ENCODE measurements around the gene CATSPER1.

The CATSPER1 gene

DNA sequence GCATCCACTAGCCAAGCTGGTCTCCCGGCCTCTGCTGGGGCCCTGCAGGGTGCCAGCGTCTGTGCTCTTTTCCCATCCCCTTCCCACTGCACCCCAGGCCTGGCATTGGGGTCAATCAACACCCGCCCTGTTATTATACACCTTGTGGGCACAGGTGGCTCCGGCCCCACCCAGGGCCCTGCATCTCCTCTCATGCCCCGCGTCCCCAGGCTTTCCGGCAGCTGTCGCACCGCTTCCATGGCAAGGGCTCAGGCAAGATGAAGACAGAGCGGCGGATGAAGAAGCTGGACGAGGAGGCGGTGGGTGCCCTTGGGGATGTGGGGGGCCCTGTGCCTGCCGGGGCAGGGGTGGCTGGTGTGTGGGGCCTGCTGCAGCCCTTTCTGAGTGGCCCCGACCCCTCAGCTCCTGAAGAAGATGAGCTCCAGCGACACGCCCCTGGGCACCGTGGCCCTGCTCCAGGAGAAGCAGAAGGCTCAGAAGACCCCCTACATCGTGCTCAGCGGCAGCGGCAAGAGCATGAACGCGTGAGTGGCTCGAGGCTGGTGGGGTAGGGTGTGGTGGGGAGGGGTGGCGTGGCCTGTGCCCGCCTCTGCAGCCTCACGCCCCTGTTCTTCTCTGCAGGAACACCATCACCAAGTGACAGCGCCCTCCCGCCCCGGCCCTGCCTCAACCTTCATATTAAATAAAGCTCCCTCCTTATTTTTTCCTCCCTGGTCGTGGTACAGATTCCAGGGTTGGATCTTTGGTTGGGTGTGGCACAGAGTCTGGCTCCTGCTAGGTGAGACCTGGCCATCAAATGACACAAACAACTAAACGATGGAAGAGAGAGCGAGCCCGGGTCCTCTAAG is 47.7 kb downstream of the CATSPER1 start:
- no peak overlapping the region for H3K4me2 ChIP-seq (ENCODE audit: low read depth, low read length)
- H3K27ac ChIP-seq (ENCODE audit: low read length), result no peak overlapping the region
- H3K27me3 ChIP-seq (replicated peaks; ENCODE audit: insufficient read depth, low read length), result no peaks in the 10 kb centered on the region
- no peak for DNase-seq
- H3K9me2 ChIP-seq (replicated peaks; ENCODE audit: insufficient read depth, low read length), result no peaks in the 10 kb centered on the region
- no peaks in the 10 kb centered on the region for H3K36me3 ChIP-seq (replicated peaks; ENCODE audit: insufficient read depth, low read length)
- TF ChIP-seq EZH2 (optimal IDR thresholded peaks at IDR 0.05; ENCODE audit: low read depth, low read length), result no peak
- no peak for TF ChIP-seq EZH2phosphoT487 (IDR thresholded peaks at IDR 0.05; ENCODE audit: low read length)
- no peak for TF ChIP-seq CTCF (IDR thresholded peaks at IDR 0.05; ENCODE audit: low read length)
- H3K9me3 ChIP-seq (replicated peaks; ENCODE audit: insufficient read depth, low read length), result no peaks in the 10 kb centered on the region
- no peaks in the 10 kb centered on the region for H3F3A ChIP-seq (ENCODE audit: insufficient read depth, low read length)
- no peak overlapping the region for H3K9ac ChIP-seq (ENCODE audit: low read length)
- no peaks in the 10 kb centered on the region for H3K4me1 ChIP-seq (ENCODE audit: low read length)
- no peaks in the 10 kb centered on the region for H3K79me2 ChIP-seq (ENCODE audit: low read length)
- no peak overlapping the region for H2AFZ ChIP-seq (ENCODE audit: low read length)
- H3K4me3 ChIP-seq (ENCODE audit: low read length), result no peak overlapping the region
- H4K20me1 ChIP-seq (ENCODE audit: insufficient read depth, low read length), result no peaks in the 10 kb centered on the region

- Histone ChIP-seq H3K4me2 (ENCODE audit: low read depth, low read length) (no peak overlapping the region), H3K27ac (ENCODE audit: low read length) (no peak overlapping the region), H3K9ac (ENCODE audit: low read length) (no peak overlapping the region), H2AFZ (ENCODE audit: low read length) (no peak overlapping the region), H3K4me1 (ENCODE audit: low read length) (no peaks in the 10 kb centered on the region), H3K4me3 (ENCODE audit: low read length) (no peak overlapping the region), H4K20me1 (ENCODE audit: insufficient read depth, low read length) (no peaks in the 10 kb centered on the region), H3K36me3 (replicated peaks; ENCODE audit: insufficient read depth, low read length) (no peaks in the 10 kb centered on the region), H3F3A (ENCODE audit: insufficient read depth, low read length) (no peaks in the 10 kb centered on the region), H3K9me3 (replicated peaks; ENCODE audit: insufficient read depth, low read length) (no peaks in the 10 kb centered on the region), H3K9me2 (replicated peaks; ENCODE audit: insufficient read depth, low read length) (no peaks in the 10 kb centered on the region), H3K27me3 (replicated peaks; ENCODE audit: insufficient read depth, low read length) (no peaks in the 10 kb centered on the region), H3K79me2 (ENCODE audit: low read length) (no peaks in the 10 kb centered on the region)
- no peak for DNase-seq
- no peak for TF ChIP-seq CTCF (IDR thresholded peaks at IDR 0.05; ENCODE audit: low read length)
Measured at GRCh38 chr11:65977621-65978390, 48.5 kb downstream of the CATSPER1 start.

- Histone ChIP-seq H3K27me3 (replicated peaks; ENCODE audit: insufficient read depth, low read length) (no peaks in the 10 kb centered on the region), H3K4me1 (ENCODE audit: low read length) (no peaks in the 10 kb centered on the region), H3K4me2 (ENCODE audit: low read depth, low read length) (no peak overlapping the region), H3K9ac (ENCODE audit: low read length) (no peak overlapping the region), H3K9me3 (replicated peaks; ENCODE audit: insufficient read depth, low read length) (no peaks in the 10 kb centered on the region), H2AFZ (ENCODE audit: low read length) (no peak overlapping the region), H3K27ac (ENCODE audit: low read length) (no peak overlapping the region), H3K36me3 (replicated peaks; ENCODE audit: insufficient read depth, low read length) (no peaks in the 10 kb centered on the region; the same call in 1 of the 2 replicates), H4K20me1 (ENCODE audit: insufficient read depth, low read length) (no peaks in the 10 kb centered on the region), H3K4me3 (ENCODE audit: low read length) (no peak overlapping the region), H3F3A (ENCODE audit: insufficient read depth, low read length) (no peaks in the 10 kb centered on the region), H3K79me2 (ENCODE audit: low read length) (no peaks in the 10 kb centered on the region), H3K9me2 (replicated peaks; ENCODE audit: insufficient read depth, low read length) (no peaks in the 10 kb centered on the region)
- no peak for TF ChIP-seq CTCF (IDR thresholded peaks at IDR 0.05; ENCODE audit: low read length)
- no peak for TF ChIP-seq EZH2phosphoT487 (IDR thresholded peaks at IDR 0.05; ENCODE audit: low read length)
- no peak for TF ChIP-seq EZH2 (optimal IDR thresholded peaks at IDR 0.05; ENCODE audit: low read depth, low read length)
- DNase-seq, result no peak
Measured at GRCh38 chr11:65976216-65977176, 49.8 kb downstream of the CATSPER1 start.
